Stromal cell of bone marrow (primary cell): Measurements from ENCODE around the gene SASH1.
A peak's percentile ranks its signal among the peaks of the same experiment; 100 is the strongest.

ENCODE experiments used
- DNase-seq: peaks from one replicate; pipeline ENCODE4 v3.0.0-alpha.2; 2012; ENCODE audit warnings: low read depth

The SASH1 gene

GRCh38 chr6:148436466-148436865 is 93.8 kb downstream of the SASH1 start:
- no peak for DNase-seq

GRCh38 chr6:148438632-148439031 is 96.0 kb downstream of the SASH1 start:
- DNase-seq, result no peak

GRCh38 chr6:148440016-148440415 is 97.4 kb downstream of the SASH1 start:
- no peak for DNase-seq

- peak; percentile 58 for DNase-seq
Observed at GRCh38 chr6:148440877-148441453, 98.3 kb downstream of the SASH1 start.

GRCh38 chr6:148441454-148441911 is 98.8 kb downstream of the SASH1 start:
- no peak for DNase-seq

- DNase-seq, result no peak
Observed at GRCh38 chr6:148443798-148444560, 101.3 kb downstream of the SASH1 start.

- DNase-seq, result no peak
Observed at GRCh38 chr6:148445116-148445515, 102.5 kb downstream of the SASH1 start.

GRCh38 chr6:148445620-148446019 is 103.0 kb downstream of the SASH1 start:
- DNase-seq, result no peak

- DNase-seq, result no peak
Observed at GRCh38 chr6:148446681-148447080, 104.0 kb downstream of the SASH1 start.

- no peak for DNase-seq
Observed at GRCh38 chr6:148447521-148448230, 105.0 kb downstream of the SASH1 start.

- DNase-seq, result no peak
Observed at GRCh38 chr6:148448369-148449012, 105.9 kb downstream of the SASH1 start.

- no peak for DNase-seq
Observed at GRCh38 chr6:148450866-148451265, 108.2 kb downstream of the SASH1 start.

GRCh38 chr6:148451690-148452089 is 109.1 kb downstream of the SASH1 start:
- DNase-seq, result no peak

GRCh38 chr6:148452876-148453275 is 110.2 kb downstream of the SASH1 start:
- no peak for DNase-seq

GRCh38 chr6:148453906-148454305 is 111.3 kb downstream of the SASH1 start:
- no peak for DNase-seq

GRCh38 chr6:148455225-148455624 is 112.6 kb downstream of the SASH1 start:
- DNase-seq, result no peak

- no peak for DNase-seq
Observed at GRCh38 chr6:148455674-148456558, 113.3 kb downstream of the SASH1 start.

- no peak for DNase-seq
Observed at GRCh38 chr6:148457137-148457842, 114.7 kb downstream of the SASH1 start.

- no peak for DNase-seq
Observed at GRCh38 chr6:148457843-148458159, 115.2 kb downstream of the SASH1 start.

- no peak for DNase-seq
Observed at GRCh38 chr6:148459238-148459637, 116.6 kb downstream of the SASH1 start.
